Left renal cortex interstitium (tissue), 4 donors: ENCODE data around the gene F2RL1. TPM values are rescaled to one million over a fixed set of nuclear protein-coding genes. Genes with fewer than 3 reads are reported as not detected.
"Not testable (repeated sequence)": the region's sequence is repeated elsewhere in the genome, so short reads cannot be mapped to it uniquely, and the experiment has no call there.

Experiments
- DNase-seq, 4 donors: peaks; one replicate each; pipeline ENCODE4 v3.0.0-alpha.2; 2013; ENCODE audit warnings: low read depth in 4 of 4, low spot score in 2 of 4, missing footprints in 1 of 4
- polyA plus RNA-seq, 4 donors: library from polyadenylated mRNA; unstranded; fragments of 120-200 nt; gene quantifications; one replicate each; pipeline ENCODE4 v1.2.1, GENCODE V29; 2013; ENCODE audit not compliant: insufficient read length in 4 of 4

The F2RL1 gene
- polyA plus RNA-seq, 4 donors, result 30.3 to 38.5 (median 36.7) TPM

DNA sequence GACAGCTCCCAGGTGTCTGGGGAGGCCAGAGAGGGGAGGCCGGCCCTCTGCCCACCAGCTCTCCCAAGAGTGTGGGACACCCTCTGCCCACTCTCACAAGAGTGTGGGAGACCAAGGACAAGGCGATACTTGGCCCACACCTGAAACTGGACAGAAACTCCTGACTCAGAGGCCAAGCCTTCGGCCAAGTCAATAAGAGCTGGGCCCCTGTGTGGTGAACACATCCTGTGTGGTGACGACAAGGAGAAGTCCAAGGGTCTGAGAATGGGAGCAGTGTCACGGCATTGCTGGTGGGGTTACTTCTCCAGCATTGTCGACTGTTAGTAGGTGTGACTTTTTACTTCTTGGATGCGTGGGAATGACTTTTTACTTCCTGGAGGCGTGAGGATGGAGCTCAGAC is 14.6 kb upstream of the F2RL1 start:
- no peak for DNase-seq

DNA sequence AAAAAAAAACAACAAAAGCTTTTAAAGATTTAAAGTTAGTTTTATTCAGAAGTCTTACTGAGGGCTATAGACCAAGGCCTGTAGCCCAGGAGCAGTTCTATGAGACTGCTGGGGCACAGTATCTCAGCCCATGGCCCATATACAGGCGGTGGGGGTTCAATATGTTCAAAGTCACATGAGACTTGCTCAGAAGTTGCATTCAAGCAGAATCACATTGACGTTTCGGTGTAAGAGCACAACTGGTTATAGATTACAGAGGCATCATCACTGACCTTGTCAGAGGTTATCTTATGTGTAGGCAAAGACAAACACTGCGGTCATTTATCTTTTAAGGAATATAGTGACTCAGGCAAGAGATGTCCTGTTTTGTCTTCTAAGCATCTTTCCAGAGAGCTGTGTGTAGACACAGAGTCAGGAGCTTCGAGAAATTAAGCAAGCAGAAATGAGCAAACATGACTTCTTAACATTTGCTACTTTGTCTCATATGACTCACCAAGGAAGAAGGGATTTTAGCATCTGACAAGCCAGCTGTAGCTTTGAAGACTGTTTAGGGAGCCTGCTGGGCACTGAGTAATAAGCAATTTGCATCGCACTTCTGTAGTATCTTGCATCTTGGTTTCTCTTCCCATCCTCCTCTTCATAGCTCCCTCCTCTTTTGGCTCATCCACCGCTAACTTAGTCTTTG is 12.9 kb upstream of the F2RL1 start:
- no peak for DNase-seq

DNA sequence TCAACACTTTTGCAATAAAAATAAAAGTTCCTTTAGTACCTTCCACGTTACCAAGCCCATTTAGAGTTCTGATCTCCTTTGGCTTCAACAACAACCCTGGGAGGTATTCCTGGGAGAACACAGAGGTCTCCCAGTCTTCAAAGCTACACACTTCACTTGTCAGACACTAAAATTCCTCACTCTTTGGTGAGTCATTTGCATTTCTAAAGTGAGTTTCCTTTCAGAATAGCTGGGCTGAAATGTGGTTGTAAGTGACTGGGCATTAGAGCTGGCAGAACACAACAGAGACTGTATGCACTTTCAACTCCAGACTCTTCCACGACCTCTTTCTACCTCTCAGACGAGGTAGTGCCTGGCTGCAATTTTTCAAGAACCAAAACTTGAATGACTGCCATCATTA is 11.5 kb upstream of the F2RL1 start:
- no peak for DNase-seq

DNA sequence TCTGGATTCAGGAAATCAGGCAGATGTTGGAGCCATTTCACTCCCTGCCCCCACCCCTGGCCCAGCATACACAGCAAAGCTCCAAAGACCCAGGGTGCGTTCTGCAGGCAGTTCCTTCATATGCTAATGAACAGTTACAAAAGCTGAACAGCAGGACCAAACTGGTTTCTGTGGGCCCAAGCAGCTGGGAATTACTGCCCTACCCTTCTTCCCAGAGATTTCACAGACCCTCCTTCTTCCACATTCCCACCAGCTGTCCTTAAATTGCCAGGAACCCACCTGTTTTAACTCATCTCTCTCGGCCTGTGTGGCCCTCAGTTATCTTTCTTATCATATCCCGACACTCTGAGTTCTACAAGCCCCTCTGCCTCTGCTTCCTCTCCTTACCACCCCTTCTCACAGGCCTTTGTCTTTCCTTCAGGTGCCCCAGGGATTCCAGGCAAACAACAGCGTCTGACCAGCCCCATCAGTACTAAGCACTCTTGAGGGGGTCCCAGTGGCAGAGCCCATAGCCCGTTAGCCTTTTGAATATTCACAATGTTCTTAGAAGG is 10.6 kb upstream of the F2RL1 start:
- no peak for DNase-seq

GRCh38 chr5:76809141-76809540 is 9.7 kb upstream of the F2RL1 start:
- DNase-seq, result no peak

DNA sequence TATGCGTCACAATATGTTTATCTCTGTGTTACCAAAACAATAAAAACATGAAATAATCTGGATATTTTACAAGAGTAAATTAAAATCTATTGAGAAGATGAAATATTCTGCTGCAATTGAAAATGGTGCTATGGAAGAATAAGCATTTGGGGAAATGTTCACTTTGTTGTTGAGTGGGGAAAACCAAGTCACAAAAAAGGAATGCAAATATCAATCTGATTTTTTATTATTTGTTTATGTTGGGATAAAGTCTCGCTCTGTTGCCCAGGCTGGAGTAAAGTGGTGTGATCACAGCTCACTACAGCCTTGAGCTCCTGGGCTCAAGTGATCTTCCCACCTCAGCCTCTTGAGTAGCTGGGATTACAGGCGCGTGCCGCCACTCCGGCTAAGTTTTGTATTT is 8.6 kb upstream of the F2RL1 start:
- no peak for DNase-seq

GRCh38 chr5:76811214-76811613 is 7.6 kb upstream of the F2RL1 start:
- DNase-seq, result no peak

DNA sequence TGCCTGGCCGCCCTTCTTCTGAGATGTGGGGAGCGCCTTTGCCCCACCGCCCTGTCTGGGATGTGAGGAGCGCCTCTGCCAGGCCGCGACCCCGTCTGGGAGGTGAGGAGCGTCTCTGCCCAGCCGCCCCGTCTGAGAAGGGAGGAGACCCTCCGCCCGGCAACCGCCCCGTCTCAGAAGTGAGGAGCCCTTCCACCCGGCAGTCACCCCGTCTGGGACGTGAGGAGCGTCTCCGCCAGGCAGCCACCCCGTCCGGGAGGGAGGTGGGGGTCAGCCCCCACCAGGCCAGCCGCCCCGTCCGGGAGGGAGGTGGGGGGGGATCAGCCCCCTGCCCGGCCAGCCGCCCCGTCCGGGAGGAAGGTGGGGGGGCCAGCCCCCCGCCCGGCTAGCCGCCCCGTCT is 6.6 kb upstream of the F2RL1 start:
- not testable (repeated sequence) for DNase-seq

DNA sequence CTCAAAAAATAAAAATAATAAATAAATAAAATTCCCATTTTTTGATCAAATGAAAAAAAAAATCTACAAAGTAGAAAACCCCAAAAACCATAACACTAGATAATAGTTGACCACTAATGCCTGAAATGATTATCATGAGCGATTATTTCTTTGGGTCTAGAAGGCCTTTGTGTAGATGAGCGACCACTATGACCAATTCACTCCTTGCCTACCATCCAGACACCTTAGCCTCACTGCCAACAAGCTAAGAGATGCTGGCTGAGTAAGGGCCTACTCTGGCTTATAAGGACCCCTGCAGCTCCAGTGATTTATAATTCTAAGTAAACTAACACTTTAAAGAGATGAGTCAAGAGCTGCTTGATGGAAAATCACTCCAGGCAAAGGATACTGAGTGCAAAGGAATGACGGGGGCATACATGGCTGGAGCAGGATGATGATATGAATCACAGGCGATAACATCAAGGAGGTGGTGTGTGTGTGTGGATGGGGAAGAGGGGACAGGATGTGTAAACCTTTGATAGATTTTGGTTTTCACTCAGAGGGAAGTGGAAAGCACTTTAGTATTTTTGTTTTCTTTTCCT is 4.8 kb upstream of the F2RL1 start:
- no peak for DNase-seq

- DNase-seq, result no peak
Measured at GRCh38 chr5:76816110-76816831, 2.6 kb upstream of the F2RL1 start.

- no peak for DNase-seq
Measured at GRCh38 chr5:76819851-76820525, 1.2 kb downstream of the F2RL1 start.

- DNase-seq, result no peak
Measured at GRCh38 chr5:76820526-76820890, 1.7 kb downstream of the F2RL1 start.

DNA sequence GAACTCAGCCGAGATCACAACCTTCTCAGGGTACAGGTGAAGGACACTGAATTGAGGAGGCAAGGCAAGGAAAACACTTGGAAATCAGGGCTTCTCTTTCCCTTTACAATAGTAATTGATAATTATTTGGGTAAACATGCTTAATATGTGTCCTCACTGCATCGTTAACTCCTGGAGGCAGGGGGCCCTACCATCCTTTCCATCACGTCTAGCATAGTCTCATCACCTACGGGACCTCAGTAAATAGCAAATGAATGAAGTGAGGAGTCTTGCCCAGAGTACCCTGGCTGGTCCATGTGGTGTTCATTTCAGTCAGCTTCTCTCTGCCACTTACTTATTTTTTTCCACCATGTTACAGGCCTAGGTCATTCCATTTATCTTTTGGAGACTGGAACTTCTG is 2.3 kb downstream of the F2RL1 start:
- no peak for DNase-seq

DNA sequence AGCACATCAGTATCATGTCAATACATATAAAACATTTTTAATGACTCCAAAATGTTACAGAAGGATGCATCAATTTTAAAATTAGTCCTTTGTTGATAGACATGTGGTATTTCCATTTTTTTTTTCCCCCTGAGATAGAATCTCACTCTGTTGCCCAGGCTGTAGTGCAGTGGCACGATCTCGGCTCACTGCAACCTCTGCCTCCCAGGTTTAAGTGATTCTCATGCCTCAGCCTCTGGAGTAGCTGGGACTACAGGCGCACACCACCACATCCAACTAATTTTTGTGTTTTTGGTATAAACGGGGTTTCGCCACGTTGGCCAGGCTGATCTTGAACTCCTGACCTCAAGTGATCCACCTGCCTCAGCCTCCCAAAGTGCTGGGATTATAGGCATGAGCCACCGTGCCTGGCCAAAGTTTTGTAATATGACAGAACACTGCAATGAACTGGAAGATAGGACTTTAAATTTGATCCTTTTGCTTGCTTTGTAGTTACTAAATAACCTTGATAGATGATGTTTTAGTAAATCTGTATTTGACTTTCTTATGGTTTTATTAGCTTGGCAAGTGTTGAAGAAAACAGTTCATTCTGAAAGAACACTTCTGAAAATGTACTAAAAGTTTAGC is 3.4 kb downstream of the F2RL1 start:
- DNase-seq, result not testable (repeated sequence)

DNA sequence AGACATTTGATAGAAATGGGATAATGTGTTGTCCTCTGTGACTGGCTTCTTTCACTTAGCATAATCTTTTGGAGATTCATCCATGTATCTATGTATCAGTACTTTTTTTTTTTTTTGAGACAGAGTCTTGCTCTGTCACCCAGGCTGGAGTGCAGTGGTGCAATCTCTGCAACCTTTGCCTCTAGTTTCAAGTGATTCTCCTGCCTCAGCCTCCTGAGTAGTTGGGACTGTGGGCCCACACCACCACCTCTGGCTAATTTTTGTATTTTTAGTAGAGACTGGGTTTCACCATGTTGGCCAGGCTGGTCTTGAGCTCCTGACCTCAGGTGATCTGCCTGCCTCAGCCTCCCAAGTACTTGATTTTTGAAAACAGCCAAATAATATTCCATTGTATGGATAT is 7.6 kb downstream of the F2RL1 start:
- not testable (repeated sequence) for DNase-seq

GRCh38 chr5:76831110-76831452 is 12.3 kb downstream of the F2RL1 start:
- DNase-seq, result no peak

- DNase-seq, result no peak
Measured at GRCh38 chr5:76836181-76836580, 17.4 kb downstream of the F2RL1 start.

- DNase-seq, result no peak
Measured at GRCh38 chr5:76836585-76836984, 17.8 kb downstream of the F2RL1 start.

DNA sequence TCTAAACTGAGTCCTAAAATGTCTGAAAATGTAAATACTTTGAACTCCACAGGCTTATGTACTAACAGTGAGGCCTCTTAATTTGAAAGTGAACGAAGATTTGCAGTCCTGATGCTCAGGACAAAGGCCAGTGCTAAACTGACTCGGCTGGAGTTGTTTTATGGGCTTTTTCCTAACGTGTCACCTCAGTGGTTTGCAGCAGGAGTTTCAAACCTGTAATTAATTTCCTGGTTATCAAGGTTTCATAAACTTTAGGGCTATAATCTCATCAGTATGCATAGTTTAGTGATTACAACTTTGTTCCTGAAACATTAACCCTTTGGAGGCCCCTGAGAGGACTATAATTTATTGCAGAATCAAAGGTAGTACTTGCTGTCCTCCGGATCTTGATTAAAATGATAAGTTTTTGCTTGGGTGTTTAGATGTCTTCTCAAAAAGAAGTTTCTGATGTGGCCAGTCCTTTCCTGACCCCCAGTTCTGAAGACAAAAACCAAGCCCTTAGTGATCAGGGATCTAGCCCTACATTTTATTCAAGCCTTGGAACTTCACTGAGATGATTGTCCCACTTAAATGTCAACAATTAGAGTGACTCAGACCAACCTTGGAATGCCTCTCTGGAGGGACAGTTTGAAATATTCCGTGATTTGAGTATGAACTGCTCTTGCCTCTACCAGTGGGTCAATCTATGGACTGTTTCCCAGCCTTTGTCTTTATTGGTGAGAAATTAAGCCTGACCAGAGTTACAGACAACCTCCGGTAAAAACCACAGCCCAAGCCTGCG is 19.8 kb downstream of the F2RL1 start:
- DNase-seq, result no peak

DNA sequence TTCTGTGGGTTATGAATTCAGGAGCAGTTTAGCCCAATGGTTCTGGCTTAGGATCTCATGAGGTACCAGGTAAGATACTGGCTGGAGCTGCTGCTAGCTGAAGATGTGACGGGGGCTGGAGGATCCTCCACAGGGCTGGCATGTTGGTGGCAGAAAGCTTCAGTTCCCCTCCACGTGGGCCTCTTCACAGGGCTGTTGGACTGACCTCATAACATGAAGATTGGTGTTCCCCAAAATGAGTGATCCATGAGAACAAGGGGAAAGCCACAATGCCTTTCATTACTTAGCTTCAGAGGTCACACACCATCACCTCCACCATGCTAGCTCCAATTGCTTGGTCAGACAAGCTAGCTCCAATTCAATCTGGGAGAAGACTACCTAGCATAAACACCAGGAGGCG is 22.5 kb downstream of the F2RL1 start:
- DNase-seq, result no peak
